H1 (cell line): Measurements from ENCODE around the gene SLC66A3. TPM values are rescaled to one million over a fixed set of nuclear protein-coding genes. Genes with fewer than 3 reads are reported as not detected.

Experiments
- CTCF ChIA-PET: fragments of 300-600 bp; sonication (Branson Sonifier 250); formaldehyde crosslinking; loops from one replicate; lab custom pipeline; 2021; ENCODE audit not compliant: partially characterized antibody; lab: Charles Lee
- POLR2A ChIA-PET: fragments of 300-600 bp; sonication (Branson Sonifier 250); formaldehyde crosslinking; loops from one replicate; lab custom pipeline; 2021; ENCODE audit warnings: inconsistent platforms; ENCODE audit not compliant: partially characterized antibody; lab: Charles Lee
- DNase-seq, 2 experiments: peaks; one replicate each; pipeline versions ENCODE4 v3.0.0 to v3.0.0-alpha.2; 2010 to 2022; ENCODE audit warnings: low spot score in 2 of 2, low read depth in 1 of 2, mixed read lengths in 1 of 2
- FAIRE-seq: peaks from 2 replicates; lab custom pipeline; 2011; peaks lifted over from hg19 to GRCh38; lab: Jason Lieb, UNC
- H2AFZ ChIP-seq: 2 replicates; pipeline ENCODE4 v1.8.1; 2012; ENCODE audit warnings: low read length, inconsistent platforms
- H2AK5ac ChIP-seq: 2 replicates; pipeline ENCODE4 v1.6.1; 2013; ENCODE audit warnings: low read depth, low read length
- H2BK120ac ChIP-seq: replicated peaks from 2 replicates; pipeline ENCODE3; 2013; ENCODE audit warnings: low read depth, low read length, inconsistent platforms
- H2BK12ac ChIP-seq: 2 replicates; pipeline ENCODE4 v1.6.1; 2013; ENCODE audit warnings: low read depth, low read length
- H2BK15ac ChIP-seq: 2 replicates; pipeline ENCODE4 v1.6.1; 2013; ENCODE audit warnings: low read length
- H2BK20ac ChIP-seq: 2 replicates; pipeline ENCODE4 v1.6.1; 2013; ENCODE audit warnings: low read length
- H2BK5ac ChIP-seq: 2 replicates; pipeline ENCODE4 v1.6.1; 2013; ENCODE audit warnings: low read depth, low read length
- H3K14ac ChIP-seq: 2 replicates; pipeline ENCODE4 v1.6.1; 2013; ENCODE audit warnings: inconsistent platforms; ENCODE audit not compliant: insufficient read length
- H3K18ac ChIP-seq: 2 replicates; pipeline ENCODE4 v1.6.1; 2013; ENCODE audit warnings: low read length; ENCODE audit errors: extremely low read depth
- H3K23ac ChIP-seq: 2 replicates; pipeline ENCODE4 v1.6.1; 2013; ENCODE audit warnings: inconsistent platforms; ENCODE audit not compliant: insufficient read length
- H3K23me2 ChIP-seq: 2 replicates; pipeline ENCODE4 v1.6.1; 2013; ENCODE audit warnings: low read depth, low read length
- H3K27ac ChIP-seq: 2 replicates; pipeline ENCODE4 v1.6.1; 2011; ENCODE audit warnings: low read depth, low read length, inconsistent platforms
- H3K27me3 ChIP-seq, 4 experiments: replicated peaks in 1 of 4; 1 replicate in 1 of 4; 2 replicates in 3 of 4; pipeline versions ENCODE4 v1.6.1 to v1.8.1; 2011 to 2013; ENCODE audit warnings: low read length in 3 of 4, mild to moderate bottlenecking in 3 of 4, inconsistent platforms in 2 of 4, mixed read lengths in 2 of 4, moderate library complexity in 1 of 4; ENCODE audit not compliant: control insufficient read depth in 3 of 4, insufficient read depth in 3 of 4; ENCODE audit errors: extremely low read depth in 1 of 4
- H3K36me3 ChIP-seq, 4 experiments: 2 replicates each; pipeline versions ENCODE4 v1.6.1 to v1.8.1; 2011 to 2013; ENCODE audit warnings: mild to moderate bottlenecking in 4 of 4, low read length in 3 of 4, moderate library complexity in 2 of 4, control low read depth in 1 of 4, inconsistent platforms in 1 of 4; ENCODE audit not compliant: insufficient read depth in 4 of 4, control insufficient read depth in 2 of 4
- H3K4ac ChIP-seq: replicated peaks from 2 replicates; pipeline ENCODE3; 2013; ENCODE audit warnings: low read length, low read depth, mixed read lengths, inconsistent platforms; ENCODE audit not compliant: insufficient read length
- H3K4me1 ChIP-seq, 4 experiments: replicated peaks in 1 of 4; 1 replicate in 1 of 4; 2 replicates in 3 of 4; pipeline versions ENCODE4 v1.6.1 to v1.8.1; 2011 to 2013; ENCODE audit warnings: low read length in 3 of 4, inconsistent platforms in 2 of 4, mixed read lengths in 1 of 4; ENCODE audit not compliant: insufficient read depth in 4 of 4, control insufficient read depth in 3 of 4
- H3K4me2 ChIP-seq, 2 experiments: 2 replicates each; pipeline versions ENCODE4 v1.6.1 to v1.8.1; 2011 to 2013; ENCODE audit warnings: low read depth in 2 of 2, low read length in 2 of 2, control low read depth in 1 of 2, inconsistent platforms in 1 of 2, mild to moderate bottlenecking in 1 of 2; ENCODE audit not compliant: insufficient read depth in 1 of 2
- H3K4me3 ChIP-seq, 4 experiments: fragments of 200-600, 300-600 bp in 1 of 4; sonication (generic), shearing (Covaris generic), sonication (Bioruptor Twin) in 1 of 4; 2 replicates each; pipeline versions ENCODE4 v1.5.1 to v1.8.1; 2011 to 2016; ENCODE audit warnings: low read length in 4 of 4, low read depth in 3 of 4, control low read depth in 2 of 4, inconsistent platforms in 2 of 4, mild to moderate bottlenecking in 2 of 4, mixed read lengths in 1 of 4, moderate library complexity in 1 of 4; ENCODE audit not compliant: insufficient read depth in 2 of 4; ENCODE audit errors: extremely low read depth in 1 of 4
- H3K56ac ChIP-seq: replicated peaks from 2 replicates; pipeline ENCODE3; 2013; ENCODE audit warnings: low read depth, mild to moderate bottlenecking, mixed read lengths, low read length, inconsistent platforms; ENCODE audit not compliant: insufficient read length
- H3K79me1 ChIP-seq: 2 replicates; pipeline ENCODE4 v1.6.1; 2013; ENCODE audit warnings: low read depth, low read length, control low read depth
- H3K79me2 ChIP-seq, 2 experiments: 2 replicates each; pipeline versions ENCODE4 v1.6.1 to v1.8.1; 2012 to 2013; ENCODE audit warnings: low read length in 2 of 2, mild to moderate bottlenecking in 2 of 2, inconsistent platforms in 1 of 2; ENCODE audit not compliant: insufficient read depth in 2 of 2, control insufficient read depth in 1 of 2
- H3K9ac ChIP-seq, 4 experiments: replicated peaks in 1 of 4; 1 replicate in 1 of 4; 2 replicates in 3 of 4; pipeline versions ENCODE4 v1.6.1 to v1.8.1; 2011 to 2013; ENCODE audit warnings: low read depth in 3 of 4, low read length in 3 of 4, control low read depth in 2 of 4, mild to moderate bottlenecking in 2 of 4, moderate library complexity in 2 of 4, inconsistent platforms in 1 of 4; ENCODE audit errors: extremely low read depth in 1 of 4
- H3K9me3 ChIP-seq, 2 experiments: 2 replicates each; pipeline versions ENCODE4 v1.6.1 to v1.8.1; 2012 to 2013; ENCODE audit warnings: mild to moderate bottlenecking in 2 of 2, moderate library complexity in 2 of 2, control low read depth in 1 of 2, inconsistent platforms in 1 of 2, low read depth in 1 of 2, low read length in 1 of 2, mixed read lengths in 1 of 2; ENCODE audit not compliant: insufficient read depth in 2 of 2
- H4K20me1 ChIP-seq, 2 experiments: replicated peaks in 1 of 2; 2 replicates each; pipeline versions ENCODE3 to v1.8.1; 2011 to 2013; ENCODE audit warnings: inconsistent platforms in 2 of 2, low read length in 2 of 2, mild to moderate bottlenecking in 1 of 2; ENCODE audit not compliant: insufficient read depth in 2 of 2, control insufficient read depth in 1 of 2
- H4K5ac ChIP-seq: 2 replicates; pipeline ENCODE4 v1.6.1; 2013; ENCODE audit warnings: low read length, low read depth, mixed read lengths, inconsistent platforms; ENCODE audit not compliant: insufficient read length
- H4K8ac ChIP-seq: 2 replicates; pipeline ENCODE4 v1.8.0; 2013; ENCODE audit warnings: mild to moderate bottlenecking, moderate library complexity, low read length, inconsistent platforms; ENCODE audit not compliant: insufficient read depth; ENCODE audit errors: extremely low read depth
- H4K91ac ChIP-seq: replicated peaks from 2 replicates; pipeline ENCODE3; 2013; ENCODE audit warnings: low read length, mixed read lengths, inconsistent platforms; ENCODE audit not compliant: insufficient read length
- KDM1A ChIP-seq: fragments of 200-600, 300-600 bp; sonication (generic); IDR thresholded peaks from 2 replicates; pipeline ENCODE4 v1.7.1; 2016; ENCODE audit warnings: mild to moderate bottlenecking, low read length, borderline replicate concordance
- RAD21 ChIP-seq, 2 experiments: IDR thresholded peaks in 1 of 2; conservative IDR thresholded peaks in 1 of 2; 2 replicates each; pipeline ENCODE4 v1.6.1; 2011; ENCODE audit warnings: low read depth in 2 of 2, low read length in 2 of 2, improper control_type of control experiment in 1 of 2, inconsistent platforms in 1 of 2, mild to moderate bottlenecking in 1 of 2, moderate library complexity in 1 of 2
- SP2 ChIP-seq: IDR thresholded peaks from 2 replicates; pipeline ENCODE4 v1.6.1; 2012; ENCODE audit warnings: mild to moderate bottlenecking, low read length, inconsistent platforms
- TEAD4 ChIP-seq: IDR thresholded peaks from 2 replicates; pipeline ENCODE4 v1.6.1; 2012; ENCODE audit warnings: low read depth, low read length, inconsistent platforms, mixed read lengths
- WGBS, 2 experiments: shearing (Covaris generic) in 1 of 2; methylation state at CpG; one replicate each; pipeline versions ENCODE4 v1.1.6 to v1.1.7; 2013 to 2015; ENCODE audit warnings: low lambda C conversion rate in 2 of 2, mixed read lengths in 2 of 2, inconsistent platforms in 1 of 2, low coverage in 1 of 2, missing lambda C conversion rate in 1 of 2; ENCODE audit not compliant: insufficient replicate concordance in 2 of 2, insufficient coverage in 1 of 2, insufficient read length in 1 of 2; ENCODE audit errors: extremely low coverage in 1 of 2, missing lambda C conversion rate in 1 of 2; 5-methylcytosine and 5-hydroxymethylcytosine counted together
- polyA plus RNA-seq, 7 experiments: library from polyadenylated mRNA; depleted of rRNA in 3 of 7; stranded (reverse) in 5 of 7; unstranded in 2 of 7; fragments of >200 nt in 5 of 7; fragments of 200-250 nt in 2 of 7; gene quantifications; 1 replicate in 5 of 7; 2 replicates in 1 of 7; 4 replicates in 1 of 7; pipeline versions ENCODE4 v1.2.1 to v1.2.3, GENCODE V29; 2011 to 2013; ENCODE audit warnings: missing spikeins in 2 of 7, mixed read lengths in 2 of 7
- total RNA-seq: library from RNA; stranded (reverse); fragmentation: NEBNext Ultra II Directional; extraction: Animal tissue kit (Norgen Biotek cat#: 25700); gene quantifications from 2 replicates; pipeline ENCODE4 v1.2.1, GENCODE V29; 2021

Gene SLC66A3
- total and polyA plus RNA-seq, 2 of the 8 experiments (the other 6 are each of a cell fraction or from before 2014, with no cell fraction given), result 8.7 to 27.8 TPM

DNA sequence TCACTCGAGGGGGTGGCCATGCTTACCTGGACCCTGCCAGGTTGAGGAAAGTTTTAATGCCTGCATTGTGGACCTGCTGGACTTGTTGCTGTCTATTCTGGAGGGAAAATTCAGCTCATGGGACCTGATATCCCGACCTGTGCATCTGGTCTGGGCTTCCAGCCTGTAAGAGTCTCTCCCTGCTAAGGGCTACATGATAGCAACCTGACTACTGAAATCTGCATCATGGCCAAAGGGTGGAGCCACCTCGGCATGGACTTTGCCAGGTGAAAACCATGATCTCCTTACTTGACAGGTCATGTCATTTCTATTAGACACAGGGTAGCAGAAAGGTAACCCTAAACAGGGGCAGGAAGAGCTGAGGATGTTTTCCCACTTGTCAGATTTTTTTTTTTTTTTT lies 12.9 kb upstream of the SLC66A3 start:
- H4K91ac ChIP-seq, result no peak overlapping the region
- H3K4me2 ChIP-seq, result no peak overlapping the region
- no peak overlapping the region for H3K18ac ChIP-seq
- H3K9me3 ChIP-seq, result peaks cover 1 to 2% of the 10 kb centered on the region in 2 experiments; a peak in 3 of 4 replicates
- no peaks in the 10 kb centered on the region for H4K20me1 ChIP-seq
- H3K36me3 ChIP-seq, result no peaks in the 10 kb centered on the region
- no peak overlapping the region for H3K14ac ChIP-seq
- H3K4me1 ChIP-seq, result no peaks in the 10 kb centered on the region
- no peaks in the 10 kb centered on the region; a peak in 1 of 7 replicates for H3K27me3 ChIP-seq
- H3K9ac ChIP-seq, result no peak overlapping the region
- TF ChIP-seq SP2, result no peak
- 0 out of 4 replicates have a peak, but pooled peaks have one; percentile 4 to 6 for TF ChIP-seq RAD21 (IDR thresholded peaks at IDR 0.05 in 1 of 2, conservative IDR thresholded peaks at IDR 0.05 in 1 of 2; ENCODE audit: low read depth in 2 of 2, low read length in 2 of 2)
- no peak for TF ChIP-seq TEAD4
- no peak for TF ChIP-seq KDM1A
- FAIRE-seq (no peak), DNase-seq (no peak)
- no peak overlapping the region for H2AFZ ChIP-seq
- H2BK12ac ChIP-seq, result no peak overlapping the region
- H3K23me2 ChIP-seq, result no peaks in the 10 kb centered on the region
- H2AK5ac ChIP-seq, result no peak overlapping the region
- ChIA-PET CTCF (interaction anchor here (1.4 to 2.3 kb wide), 3 partner anchors 9 to 299 kb away, joined by 3 to 10 read pairs (median 5); a partner anchor contains a TSS), POLR2A (no interaction called here)
- H3K79me2 ChIP-seq, result no peaks in the 10 kb centered on the region
- no peak overlapping the region for H3K56ac ChIP-seq
- H3K4ac ChIP-seq, result no peak overlapping the region
- WGBS, 2 experiments, result 84% methylated on average over 3 of the region's 3 CpGs; no CpG with 5 or more reads in 1 of the 2 experiments
- no peak overlapping the region for H4K8ac ChIP-seq
- no peak overlapping the region for H2BK20ac ChIP-seq
- H3K27ac ChIP-seq, result no peak overlapping the region
- no peak overlapping the region for H2BK5ac ChIP-seq
- H2BK15ac ChIP-seq, result no peak overlapping the region
- no peak overlapping the region for H2BK120ac ChIP-seq
- no peak overlapping the region for H4K5ac ChIP-seq
- no peak overlapping the region for H3K4me3 ChIP-seq
- no peaks in the 10 kb centered on the region for H3K79me1 ChIP-seq
- H3K23ac ChIP-seq, result no peak overlapping the region
